AG09309 (cell line): ENCODE results near the gene VAV3.

Experiments
- DNase-seq: peaks from one replicate; pipeline ENCODE4 v3.0.0-alpha.2; 2010; ENCODE audit warnings: low read depth
- H3K4me3 ChIP-seq: 2 replicates; pipeline ENCODE4 v1.5.1; 2011; ENCODE audit warnings: mild to moderate bottlenecking, low read depth, low read length, moderate library complexity; ENCODE audit not compliant: control insufficient read depth
- CTCF ChIP-seq: IDR thresholded peaks from 2 replicates; pipeline ENCODE4 v1.5.1; 2011; ENCODE audit warnings: mild to moderate bottlenecking, low read depth, low read length, inconsistent platforms; ENCODE audit not compliant: insufficient read depth, control insufficient read depth; ENCODE audit errors: missing control alignments

Gene VAV3

GRCh38 chr1:107625405-107626029 lies 339.5 kb downstream of the VAV3 start:
- no peak overlapping the region for H3K4me3 ChIP-seq
- no peak for TF ChIP-seq CTCF
- DNase-seq, result no peak

GRCh38 chr1:107623431-107623830 lies 341.5 kb downstream of the VAV3 start:
- TF ChIP-seq CTCF, result no peak

GRCh38 chr1:107622966-107623365 lies 342.0 kb downstream of the VAV3 start:
- H3K4me3 ChIP-seq, result no peak overlapping the region
- no peak for DNase-seq
- no peak for TF ChIP-seq CTCF

More at GRCh38 chr1:107623431-107623830, 341.5 kb downstream of the VAV3 start:
- DNase-seq, result no peak
- H3K4me3 ChIP-seq, result no peak overlapping the region

DNA sequence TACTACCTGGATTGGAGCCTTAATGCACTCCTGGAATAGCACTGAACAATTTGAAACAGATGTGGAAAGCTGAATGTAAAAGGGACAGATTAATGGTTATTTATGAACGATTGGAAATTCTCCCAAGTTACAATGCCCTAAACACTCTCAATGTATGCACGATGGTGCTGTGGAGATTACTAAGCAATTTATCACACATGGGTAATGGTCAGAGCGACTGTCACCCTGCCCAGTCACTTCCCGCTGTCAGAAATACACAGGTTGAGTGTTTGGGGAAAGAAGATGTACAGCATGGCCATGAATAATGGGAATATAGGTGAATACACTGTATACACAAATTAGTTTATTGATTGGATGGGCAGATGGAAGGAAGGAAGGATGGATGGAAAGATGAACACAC lies 342.4 kb downstream of the VAV3 start:
- H3K4me3 ChIP-seq, result no peak overlapping the region
- no peak for DNase-seq
- no peak for TF ChIP-seq CTCF

GRCh38 chr1:107620753-107621152 lies 344.2 kb downstream of the VAV3 start:
- H3K4me3 ChIP-seq, result no peak overlapping the region
- no peak for DNase-seq
- TF ChIP-seq CTCF, result no peak

GRCh38 chr1:107618539-107618938 lies 346.4 kb downstream of the VAV3 start:
- TF ChIP-seq CTCF, result no peak
- no peak overlapping the region for H3K4me3 ChIP-seq
- DNase-seq, result no peak
